Ascending aorta (tissue), 2 donors: ENCODE data around the gene GUCY1A2. TPM values are rescaled to one million over a fixed set of nuclear protein-coding genes. Genes with fewer than 3 reads are reported as not detected.

ENCODE experiments used
- DNase-seq, 2 donors: peaks; one replicate each; pipeline ENCODE4 v3.0.0-alpha.2; 2019; ENCODE audit warnings: low spot score in 2 of 2
- H3K27ac ChIP-seq, 2 donors: fragments of 200-600 bp; sonication (generic); one replicate each; pipeline ENCODE4 v1.5.1; 2016 to 2017; ENCODE audit warnings: mild to moderate bottlenecking in 1 of 2
- H3K27me3 ChIP-seq: fragments of 200-600 bp; sonication (generic); one replicate; pipeline ENCODE4 v1.5.1; 2017
- H3K36me3 ChIP-seq, 2 donors: fragments of 200-600 bp; sonication (generic); one replicate each; pipeline ENCODE4 v1.5.1; 2016
- H3K4me1 ChIP-seq, 2 donors: fragments of 200-600 bp; sonication (generic); one replicate each; pipeline ENCODE4 v1.5.1; 2016 to 2017; ENCODE audit warnings: mild to moderate bottlenecking in 1 of 2
- H3K4me3 ChIP-seq, 2 donors: fragments of 200-600 bp; sonication (generic); one replicate each; pipeline ENCODE4 v1.5.1; 2016 to 2017; ENCODE audit warnings: mild to moderate bottlenecking in 1 of 2
- H3K9me3 ChIP-seq, 2 donors: fragments of 200-600 bp; sonication (generic); one replicate each; pipeline ENCODE4 v1.5.1; 2016
- intact Hi-C: fragments of 100-400 bp; cut with DNase I; formaldehyde crosslinking; loops from one replicate; pipeline ENCODE4 v1.15.1; 2023
- total RNA-seq: library from RNA; depleted of rRNA; stranded (reverse); fragments of >200 nt; gene quantifications from one replicate; pipeline ENCODE4 v1.1.0, GENCODE V29; 2016
- TF ChIP-seq, protein P1 (sequence below), 3 experiments: fragments of 200-600 bp in 2 of 3; fragments of 450-650 bp in 1 of 3; sonication (generic) in 2 of 3; IDR thresholded peaks; one replicate each; pipeline ENCODE4 v1.5.1; 2016 to 2019; ENCODE audit warnings: antibody characterized with exemption in 3 of 3, mild to moderate bottlenecking in 1 of 3, moderate library complexity in 1 of 3

Gene GUCY1A2
- total RNA-seq, 1 donor from 2014 or later, result 5.6 TPM

- H3K36me3 ChIP-seq, result no peaks in the 10 kb centered on the region
- no peaks in the 10 kb centered on the region for H3K4me1 ChIP-seq
- DNase-seq, result no peak
- H3K4me3 ChIP-seq, result no peak overlapping the region
- H3K9me3 ChIP-seq, result no peaks in the 10 kb centered on the region
- intact Hi-C loops, result no loop called here
- TF ChIP-seq, protein P1, sequence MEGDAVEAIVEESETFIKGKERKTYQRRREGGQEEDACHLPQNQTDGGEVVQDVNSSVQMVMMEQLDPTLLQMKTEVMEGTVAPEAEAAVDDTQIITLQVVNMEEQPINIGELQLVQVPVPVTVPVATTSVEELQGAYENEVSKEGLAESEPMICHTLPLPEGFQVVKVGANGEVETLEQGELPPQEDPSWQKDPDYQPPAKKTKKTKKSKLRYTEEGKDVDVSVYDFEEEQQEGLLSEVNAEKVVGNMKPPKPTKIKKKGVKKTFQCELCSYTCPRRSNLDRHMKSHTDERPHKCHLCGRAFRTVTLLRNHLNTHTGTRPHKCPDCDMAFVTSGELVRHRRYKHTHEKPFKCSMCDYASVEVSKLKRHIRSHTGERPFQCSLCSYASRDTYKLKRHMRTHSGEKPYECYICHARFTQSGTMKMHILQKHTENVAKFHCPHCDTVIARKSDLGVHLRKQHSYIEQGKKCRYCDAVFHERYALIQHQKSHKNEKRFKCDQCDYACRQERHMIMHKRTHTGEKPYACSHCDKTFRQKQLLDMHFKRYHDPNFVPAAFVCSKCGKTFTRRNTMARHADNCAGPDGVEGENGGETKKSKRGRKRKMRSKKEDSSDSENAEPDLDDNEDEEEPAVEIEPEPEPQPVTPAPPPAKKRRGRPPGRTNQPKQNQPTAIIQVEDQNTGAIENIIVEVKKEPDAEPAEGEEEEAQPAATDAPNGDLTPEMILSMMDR (IDR thresholded peaks at IDR 0.05), result no peak
- peak overlapping the region; percentile 6 to 19 for H3K27ac ChIP-seq
- H3K27me3 ChIP-seq, result no peaks in the 10 kb centered on the region
These were observed 29.9 kb downstream of the GUCY1A2 start for GRCh38 chr11:106988151-106989077.

GRCh38 chr11:106986673-106987072 is 31.6 kb downstream of the GUCY1A2 start:
- intact Hi-C loops, result no loop called here
- no peak for DNase-seq
- no peaks in the 10 kb centered on the region for H3K9me3 ChIP-seq
- no peaks in the 10 kb centered on the region for H3K27me3 ChIP-seq
- H3K36me3 ChIP-seq, result no peaks in the 10 kb centered on the region
- peak overlapping the region in 1 of 2 donors; percentile 22 for H3K27ac ChIP-seq
- H3K4me3 ChIP-seq, result no peak overlapping the region
- TF ChIP-seq, protein P1 (IDR thresholded peaks at IDR 0.05), result no peak
- no peaks in the 10 kb centered on the region for H3K4me1 ChIP-seq

- intact Hi-C loops, result no loop called here
- H3K27ac ChIP-seq, result peak overlapping the region in 1 of 2 donors; percentile 22
These were observed 32.0 kb downstream of the GUCY1A2 start for GRCh38 chr11:106986261-106986660.

DNA sequence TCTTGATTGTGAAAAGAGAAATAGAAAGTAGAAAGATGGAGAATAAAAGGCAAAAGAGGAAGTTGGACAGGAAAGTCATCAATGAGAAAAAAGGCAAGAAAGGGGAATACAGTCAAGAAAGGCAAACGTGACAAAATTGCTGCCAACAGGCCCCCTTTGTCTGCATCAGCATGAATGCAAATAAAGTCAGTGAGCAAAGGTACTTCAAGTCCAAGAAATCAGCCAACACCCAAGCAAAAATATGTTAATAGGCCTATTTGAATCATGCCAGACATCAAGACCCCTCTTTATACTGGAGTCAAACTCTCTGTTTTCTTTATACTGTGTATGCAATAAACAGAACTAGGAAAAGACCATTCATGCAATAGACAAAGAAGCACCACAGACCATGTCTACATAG is 34.3 kb downstream of the GUCY1A2 start:
- H3K27ac ChIP-seq, result no peak overlapping the region
- TF ChIP-seq, protein P1 (IDR thresholded peaks at IDR 0.05), result no peak
- no peaks in the 10 kb centered on the region for H3K27me3 ChIP-seq
- intact Hi-C loops, result no loop called here
- H3K9me3 ChIP-seq, result no peaks in the 10 kb centered on the region
- H3K36me3 ChIP-seq, result no peaks in the 10 kb centered on the region
- H3K4me3 ChIP-seq, result no peak overlapping the region
- no peak for DNase-seq
- no peaks in the 10 kb centered on the region for H3K4me1 ChIP-seq

More at GRCh38 chr11:106986261-106986660, 32.0 kb downstream of the GUCY1A2 start:
- Histone ChIP-seq H3K36me3 (no peaks in the 10 kb centered on the region), H3K4me1 (no peaks in the 10 kb centered on the region), H3K27me3 (no peaks in the 10 kb centered on the region), H3K9me3 (no peaks in the 10 kb centered on the region), H3K4me3 (no peak overlapping the region)
- DNase-seq, result no peak
- TF ChIP-seq, protein P1 (IDR thresholded peaks at IDR 0.05), result no peak

DNA sequence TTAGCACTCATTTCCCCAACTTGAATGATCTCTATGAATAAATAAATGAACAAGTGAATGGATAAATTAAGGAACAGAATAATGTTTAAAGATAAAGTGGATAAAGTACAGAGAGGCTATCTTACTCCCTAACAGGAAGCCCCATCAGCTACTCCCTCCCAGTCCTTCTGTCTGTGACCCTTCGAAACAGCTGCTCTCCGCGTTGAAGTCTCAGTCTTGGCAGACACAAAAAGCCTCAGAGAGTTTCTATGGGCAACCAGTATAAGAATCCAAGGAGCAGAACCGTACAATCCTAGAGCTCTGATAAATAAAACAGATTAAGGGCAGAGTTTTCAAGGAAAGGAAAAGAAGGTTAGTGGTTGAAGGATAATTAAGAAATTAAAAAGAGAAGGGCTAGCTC is 35.0 kb downstream of the GUCY1A2 start:
- H3K4me1 ChIP-seq, result no peaks in the 10 kb centered on the region
- H3K27ac ChIP-seq, result no peak overlapping the region
- intact Hi-C loops, result no loop called here
- H3K36me3 ChIP-seq, result no peaks in the 10 kb centered on the region
- DNase-seq, result no peak
- H3K4me3 ChIP-seq, result no peak overlapping the region
- TF ChIP-seq, protein P1 (IDR thresholded peaks at IDR 0.05), result no peak
- H3K27me3 ChIP-seq, result no peaks in the 10 kb centered on the region
- H3K9me3 ChIP-seq, result no peaks in the 10 kb centered on the region
